ENCODE results near the gene GRHL1. TPM values are rescaled to one million over a fixed set of nuclear protein-coding genes. Genes with fewer than 3 reads are reported as not detected.

The GRHL1 gene
- total RNA-seq, 1 experiment from 2014 or later, result 2.5 TPM

- no peaks in the 10 kb centered on the region for H3K9me3 ChIP-seq (ENCODE audit: control insufficient read depth, low read depth, low read length)
- Mint-ChIP-seq H3K4me1 (peaks cover 6 to 10% of the 10 kb centered on the region in 2 experiments; a peak in 3 of 4 replicates), H3K27ac (peak overlapping the region in 1 of 3 experiments; percentile 41; a peak in 1 of 7 replicates), H3K4me3 (no peak overlapping the region), H3K27me3 (ENCODE audit: low read depth) (no peaks in the 10 kb centered on the region), H3K36me3 (ENCODE audit: insufficient read depth in 1 of 3, low read depth in 3 of 3) (no peaks in the 10 kb centered on the region; a peak in 1 of 7 replicates), H3K9me3 (no peaks in the 10 kb centered on the region)
- H3T11ph ChIP-seq (ENCODE audit: low read length), result no peak overlapping the region
- no peak overlapping the region for H3K23ac ChIP-seq (ENCODE audit: insufficient read length, low read depth, low read length)
- no peak overlapping the region for H2BK12ac ChIP-seq (ENCODE audit: insufficient read length, low read depth, low read length)
- H4K20me1 ChIP-seq (ENCODE audit: control insufficient read depth, insufficient read depth, insufficient read length), result no peaks in the 10 kb centered on the region
- no peak for TF ChIP-seq CTCF (conservative IDR thresholded peaks at IDR 0.05)
- H4K5ac ChIP-seq (ENCODE audit: insufficient read length, low read depth, low read length), result no peak overlapping the region
- no peaks in the 10 kb centered on the region for H3K27me3 ChIP-seq (ENCODE audit: insufficient read depth, low read length)
- no peak overlapping the region for H3K4ac ChIP-seq (ENCODE audit: low read depth, low read length)
- no peaks in the 10 kb centered on the region for H3K4me1 ChIP-seq (ENCODE audit: insufficient read depth, low read length)
- no peak overlapping the region for H3K27ac ChIP-seq (ENCODE audit: insufficient read length, low read depth, low read length)
- H3K79me1 ChIP-seq (ENCODE audit: insufficient read depth, low read depth, low read length, poor library complexity, severe bottlenecking), result no peaks in the 10 kb centered on the region
- H3K18ac ChIP-seq (ENCODE audit: insufficient read length, low read depth, low read length), result no peak overlapping the region
- no peak overlapping the region for H2AFZ ChIP-seq (ENCODE audit: low read length)
- H2BK120ac ChIP-seq (ENCODE audit: low read depth, low read length, poor library complexity, severe bottlenecking), result no peak overlapping the region
- H4K8ac ChIP-seq (replicated peaks; ENCODE audit: insufficient read length, low read depth, low read length), result no peak overlapping the region
- no peak overlapping the region for H4K91ac ChIP-seq (ENCODE audit: insufficient read length, low read depth, low read length)
- H3K4me2 ChIP-seq (ENCODE audit: insufficient read depth, insufficient read length, low read length), result no peak overlapping the region
- H3K79me2 ChIP-seq (ENCODE audit: insufficient read depth, low read length), result no peaks in the 10 kb centered on the region
- no peak overlapping the region for H2BK5ac ChIP-seq (ENCODE audit: insufficient read length, low read length)
- no peak overlapping the region for H3K56ac ChIP-seq (ENCODE audit: insufficient read length, low read depth, low read length)
- H3K14ac ChIP-seq (ENCODE audit: insufficient read depth, low read length), result no peak overlapping the region
- H3K9ac ChIP-seq (ENCODE audit: extremely low read depth, insufficient read length, low read length), result no peak overlapping the region
- no peaks in the 10 kb centered on the region for H3K23me2 ChIP-seq (ENCODE audit: insufficient read length, low read depth, low read length, poor library complexity, severe bottlenecking)
- H2AK5ac ChIP-seq (ENCODE audit: insufficient read length, low read length), result no peak overlapping the region
- H2BK15ac ChIP-seq (ENCODE audit: low read depth, low read length), result no peak overlapping the region
- H2BK20ac ChIP-seq (ENCODE audit: low read depth, low read length, poor library complexity, severe bottlenecking), result no peak overlapping the region
- no peak for DNase-seq
- WGBS (ENCODE audit: extremely low coverage, insufficient read length, low lambda C conversion rate), result no CpG with 5 or more reads among the region's 12 CpGs
Observed at GRCh38 chr2:9970200-9971044, 18.9 kb downstream of the GRHL1 start.
